ENCODE results near the gene HES4. TPM values are rescaled to one million over a fixed set of nuclear protein-coding genes. Genes with fewer than 3 reads are reported as not detected.

HES4 gene
- total and polyA plus RNA-seq, 2 donors (not counting 3 experiments of a cell fraction or from before 2014, with no cell fraction given), result 30.5 to 37.6 TPM

- Histone ChIP-seq H3K9me1 (replicated peaks; ENCODE audit: control insufficient read depth, extremely low read depth, insufficient read depth, low read length) (no peaks in the 10 kb centered on the region), H3K9ac (replicated peaks; ENCODE audit: extremely low read depth, insufficient read depth, low read length) (no peak overlapping the region), H3K36me3 (ENCODE audit: control insufficient read depth in 2 of 2, extremely low read depth in 1 of 2, insufficient read depth in 2 of 2, low read length in 2 of 2) (peaks cover 0 to 10% of the 10 kb centered on the region in 2 experiments), H2AFZ (ENCODE audit: low read depth, low read length) (no peak overlapping the region), H3K27ac (ENCODE audit: insufficient read depth, low read depth, low read length) (no peak overlapping the region), H3K27me3 (ENCODE audit: control insufficient read depth in 2 of 2, insufficient read depth in 2 of 2, low read length in 2 of 2) (no peaks in the 10 kb centered on the region), H3K4me2 (ENCODE audit: insufficient read depth, low read length) (no peak overlapping the region), H3K4me3 (replicated peaks in 1 of 3; ENCODE audit: insufficient read depth in 1 of 3, low read depth in 1 of 3, low read length in 3 of 3) (no peak overlapping the region), H4K20me1 (replicated peaks; ENCODE audit: control insufficient read depth, extremely low read depth, insufficient read depth, low read length) (no peaks in the 10 kb centered on the region), H3K9me3 (replicated peaks; ENCODE audit: control insufficient read depth, insufficient read depth, low read length) (no peaks in the 10 kb centered on the region), H3K4me1 (ENCODE audit: control insufficient read depth, extremely low read depth, insufficient read depth, low read length) (no peaks in the 10 kb centered on the region), H3K79me2 (ENCODE audit: control insufficient read depth, insufficient read depth, low read length) (no peaks in the 10 kb centered on the region)
- BruUV-seq (replicated peaks), result no TSS peak
- ChIA-PET CTCF (interaction anchor here (1.3 to 3.3 kb wide), 2 partner anchors 89 to 257 kb away, joined by 3 to 19 read pairs; no protein-coding TSS in a partner anchor), POLR2A (no interaction called here)
- FAIRE-seq, result no peak
- no peak for TF ChIP-seq FOS (IDR thresholded peaks at IDR 0.05; ENCODE audit: borderline replicate concordance, insufficient read depth, low read length)
- TF ChIP-seq EZH2 (IDR thresholded peaks at IDR 0.05; ENCODE audit: borderline replicate concordance, low read depth, low read length, severe bottlenecking), result no peak
- no peak for TF ChIP-seq MYC (IDR thresholded peaks at IDR 0.05; ENCODE audit: low read depth, low read length)
- intact Hi-C loops (cut with micrococcal nuclease) (no loop called here), dilution Hi-C loops (cut with MboI; ENCODE audit: extremely low pct_ligation_motif_present, low sequenced_read_pairs) (no loop called here)
- DNase-seq (ENCODE audit: low read depth, low spot score), result no peak
Measured at GRCh38 chr1:1034439-1034781, 34.5 kb upstream of the HES4 start.

DNA sequence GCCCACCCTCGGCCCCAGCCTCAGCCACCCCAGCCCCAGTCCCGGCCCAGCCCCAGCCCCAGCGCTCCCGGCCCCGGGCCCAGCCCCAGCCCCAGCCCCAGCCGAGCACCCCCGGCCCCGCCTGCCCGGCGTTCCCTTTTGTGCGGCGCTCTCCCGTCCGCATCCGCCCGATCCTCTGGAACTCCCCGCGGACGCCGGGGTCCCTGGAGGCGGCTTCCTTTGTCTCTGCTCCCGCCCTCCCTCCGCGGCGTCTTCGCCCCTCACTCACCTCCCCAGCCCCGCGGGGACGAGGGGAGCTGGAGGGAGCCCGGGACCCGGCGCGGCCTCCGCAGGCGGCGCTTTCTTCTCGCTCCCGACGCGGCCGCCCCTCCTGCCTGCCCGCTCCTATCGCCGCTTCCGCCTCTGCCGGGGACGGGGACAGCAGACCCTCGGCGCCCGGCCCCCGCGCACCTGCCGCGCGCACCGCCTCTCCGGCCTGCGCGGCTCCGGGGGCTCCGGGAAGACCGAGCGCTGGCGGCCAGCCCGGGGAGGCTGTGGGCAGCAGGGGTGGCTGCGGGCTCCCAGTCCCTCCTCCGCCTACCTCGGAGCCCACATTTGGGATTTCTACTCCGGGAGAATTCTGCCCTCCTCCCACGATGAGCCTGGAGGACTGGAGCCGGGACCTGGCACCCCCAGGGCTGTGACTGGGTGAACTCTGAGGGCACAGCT lies 34.0 kb upstream of the HES4 start:
- no peak overlapping the region for H2AFZ ChIP-seq (ENCODE audit: low read depth, low read length)
- no peaks in the 10 kb centered on the region for H4K20me1 ChIP-seq (replicated peaks; ENCODE audit: control insufficient read depth, extremely low read depth, insufficient read depth, low read length)
- H3K4me1 ChIP-seq (ENCODE audit: control insufficient read depth, extremely low read depth, insufficient read depth, low read length), result no peaks in the 10 kb centered on the region
- DNase-seq (ENCODE audit: low read depth, low spot score), result no peak
- no peak overlapping the region for H3K4me2 ChIP-seq (ENCODE audit: insufficient read depth, low read length)
- dilution Hi-C loops (cut with MboI; ENCODE audit: extremely low pct_ligation_motif_present, low sequenced_read_pairs), result no loop called here
- no TSS peak for BruUV-seq (replicated peaks)
- POLR2A ChIA-PET, result no interaction called here
- no peaks in the 10 kb centered on the region for H3K27me3 ChIP-seq (ENCODE audit: control insufficient read depth in 2 of 2, insufficient read depth in 2 of 2, low read length in 2 of 2)
- no peak overlapping the region for H3K27ac ChIP-seq (ENCODE audit: insufficient read depth, low read depth, low read length)
- no peak overlapping the region for H3K4me3 ChIP-seq (replicated peaks in 1 of 3; ENCODE audit: insufficient read depth in 1 of 3, low read depth in 1 of 3, low read length in 3 of 3)
- CTCF ChIA-PET, result interaction anchor here (0.8 to 3.3 kb wide), 5 partner anchors 30 to 258 kb away, joined by 3 to 19 read pairs (median 3); partner anchors contain the start of gene B3GALT6
- intact Hi-C loops (cut with micrococcal nuclease), result loop anchor here (1.0 to 2.0 kb wide), 4 partner anchors 25 to 256 kb away; partner anchors contain the start of gene C1orf159
- H3K9me3 ChIP-seq (replicated peaks; ENCODE audit: control insufficient read depth, insufficient read depth, low read length), result no peaks in the 10 kb centered on the region
- FAIRE-seq, result no peak
- H3K9ac ChIP-seq (replicated peaks; ENCODE audit: extremely low read depth, insufficient read depth, low read length), result no peak overlapping the region
- H3K36me3 ChIP-seq (ENCODE audit: control insufficient read depth in 2 of 2, extremely low read depth in 1 of 2, insufficient read depth in 2 of 2, low read length in 2 of 2), result peaks cover 0 to 10% of the 10 kb centered on the region in 2 experiments
- H3K9me1 ChIP-seq (replicated peaks; ENCODE audit: control insufficient read depth, extremely low read depth, insufficient read depth, low read length), result no peaks in the 10 kb centered on the region
- TF ChIP-seq EZH2 (IDR thresholded peaks at IDR 0.05; ENCODE audit: borderline replicate concordance, low read depth, low read length, severe bottlenecking), result no peak
- no peak for TF ChIP-seq POLR2AphosphoS5 (IDR thresholded peaks at IDR 0.05; ENCODE audit: insufficient read depth, low read depth, low read length)
- TF ChIP-seq MAX (IDR thresholded peaks at IDR 0.05; ENCODE audit: insufficient read depth, insufficient read length), result no peak
- no peak for TF ChIP-seq JUN (IDR thresholded peaks at IDR 0.05; ENCODE audit: borderline replicate concordance, insufficient read depth, insufficient read length, low read depth)
- TF ChIP-seq FOS (IDR thresholded peaks at IDR 0.05; ENCODE audit: borderline replicate concordance, insufficient read depth, low read length), result no peak
- TF ChIP-seq POLR2A (IDR thresholded peaks at IDR 0.05; ENCODE audit: low read depth, low read length), result no peak
- no peaks in the 10 kb centered on the region for H3K79me2 ChIP-seq (ENCODE audit: control insufficient read depth, insufficient read depth, low read length)
